HG03045 (cell line): ENCODE measurements around the gene GORASP1.
A peak's percentile ranks its signal among the peaks of the same experiment; 100 is the strongest.

Source experiments
- ATAC-seq: cut with Tn5 transposase; IDR thresholded peaks from one replicate; pipeline ENCODE4 v1.9.1; 2021; ENCODE audit warnings: mild to moderate bottlenecking, moderate library complexity; ENCODE audit not compliant: unreplicated experiment

Gene GORASP1

DNA sequence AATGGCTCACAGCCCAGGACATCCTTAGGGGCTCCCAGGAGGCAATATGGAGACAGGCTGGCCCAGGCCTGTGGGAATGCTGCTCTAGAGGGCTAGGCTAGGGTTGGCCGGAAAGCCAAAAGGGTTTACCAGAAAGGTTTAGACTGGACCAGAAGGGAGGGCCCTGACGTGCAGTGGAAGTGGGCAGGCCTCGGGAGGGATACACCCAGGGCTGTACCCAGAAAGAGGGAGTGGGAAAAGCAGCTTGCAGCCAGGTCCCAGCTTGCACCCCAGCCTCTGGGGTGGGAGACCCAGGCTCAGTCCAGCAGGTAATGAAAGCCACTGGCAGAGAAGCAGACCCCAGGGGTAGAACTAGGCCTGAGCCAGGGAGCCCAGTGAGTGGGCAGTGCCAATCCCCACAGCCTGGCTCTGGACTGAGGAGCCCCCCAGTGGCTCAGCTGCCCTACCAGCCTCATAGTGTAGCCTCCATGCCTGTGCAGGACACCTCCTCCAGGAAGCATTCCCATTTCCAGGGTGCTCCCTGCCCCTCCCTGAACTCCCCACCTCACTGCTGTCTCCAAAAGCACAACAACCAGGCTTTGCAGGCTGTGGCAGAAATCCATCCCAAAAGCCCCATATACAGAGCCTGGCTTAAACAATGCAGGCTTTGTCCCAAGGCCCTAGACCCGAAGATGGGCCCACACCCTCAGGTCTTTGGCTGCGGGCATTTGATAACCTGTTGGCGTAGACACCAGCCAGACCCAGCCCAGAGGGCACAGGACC is 3.5 kb downstream of the GORASP1 start:
- ATAC-seq = no peak

DNA sequence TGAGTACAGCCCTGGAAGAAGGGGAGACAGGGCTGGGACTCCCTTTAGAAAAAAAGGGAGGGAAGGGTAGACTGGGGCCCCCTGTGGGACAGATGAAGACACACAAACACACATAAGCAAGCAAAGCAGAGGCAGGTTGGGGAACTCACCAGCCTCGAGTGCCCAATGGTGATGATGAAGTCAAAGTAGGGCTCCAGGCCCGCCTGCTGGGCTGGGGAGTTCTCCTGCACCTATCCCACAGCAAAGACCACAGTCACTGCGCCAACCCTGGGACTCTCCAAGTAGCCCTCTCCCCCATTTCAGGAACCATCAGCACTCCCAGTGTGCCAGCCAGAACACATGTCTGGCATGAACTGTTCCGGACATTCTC is 4.1 kb downstream of the GORASP1 start:
- ATAC-seq = no peak

DNA sequence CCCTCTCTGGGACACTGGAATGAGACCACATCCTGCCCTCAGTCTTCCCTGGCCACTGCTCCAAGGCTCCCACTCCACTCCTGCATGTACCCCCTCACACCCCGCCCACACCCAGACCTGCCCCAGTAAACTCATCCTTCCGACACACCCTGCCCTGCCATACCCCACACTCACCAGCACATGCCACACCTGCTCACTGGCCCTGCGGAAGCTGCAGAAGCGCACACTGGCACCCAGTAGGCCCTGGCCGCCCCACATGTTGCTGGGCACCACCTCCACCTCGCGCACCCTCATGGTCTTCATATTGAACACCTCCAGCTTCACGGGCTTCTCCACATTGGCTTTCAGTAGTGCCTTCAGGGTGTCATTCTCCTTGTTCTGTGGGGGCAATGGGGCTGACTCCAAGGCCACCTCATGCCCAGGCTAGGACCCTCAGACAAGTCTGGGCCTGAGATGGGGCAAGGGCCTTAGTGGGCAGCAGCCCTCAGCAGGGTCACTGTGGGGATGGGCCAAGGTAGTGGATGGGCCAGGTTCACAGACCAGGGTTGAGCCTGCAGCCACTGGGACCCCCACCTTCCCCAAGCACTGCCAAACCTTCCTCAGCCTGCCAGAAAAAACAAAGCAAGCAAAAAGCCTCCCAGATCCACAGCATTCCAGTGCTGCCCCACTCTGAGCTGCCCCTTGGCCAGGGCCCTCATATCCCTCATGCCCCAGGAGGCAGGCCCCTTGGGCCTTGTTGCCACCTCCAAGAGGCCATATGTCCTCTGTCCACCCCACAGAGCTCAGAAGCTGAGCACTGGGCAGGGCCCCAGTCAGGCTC is 4.7 kb downstream of the GORASP1 start:
- no peak for ATAC-seq

DNA sequence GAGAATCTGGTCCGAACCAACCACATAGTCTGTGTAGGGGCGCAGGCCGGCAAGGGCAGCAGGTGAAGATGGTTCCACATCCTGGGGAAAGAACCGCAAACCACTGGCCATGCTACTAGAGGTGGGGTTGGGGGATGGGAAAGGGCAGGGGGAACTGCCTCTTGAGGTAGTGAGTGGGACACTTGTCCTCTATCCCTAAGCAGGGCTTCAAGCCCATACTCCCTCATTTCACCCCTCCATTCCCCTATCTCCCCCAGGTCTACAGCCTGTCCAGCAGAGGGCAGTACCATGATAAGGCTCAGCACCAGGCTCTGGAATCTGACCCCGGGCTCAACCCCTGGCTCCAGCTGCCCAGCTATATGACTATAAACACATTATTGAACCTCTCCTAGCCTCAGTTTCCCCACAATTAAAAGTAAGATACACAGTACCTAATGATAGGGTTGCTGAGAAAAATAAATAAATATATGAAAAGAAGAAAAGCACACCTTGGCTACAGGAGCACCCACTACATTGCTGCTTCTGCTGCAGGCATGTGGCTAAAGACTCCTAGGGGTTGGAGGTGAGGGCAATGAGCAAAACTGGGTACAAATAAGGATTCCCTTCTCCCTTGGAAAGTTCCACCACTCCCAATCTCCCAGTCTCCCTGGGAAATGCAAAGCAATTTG is 6.3 kb downstream of the GORASP1 start:
- ATAC-seq = peak; percentile 55

DNA sequence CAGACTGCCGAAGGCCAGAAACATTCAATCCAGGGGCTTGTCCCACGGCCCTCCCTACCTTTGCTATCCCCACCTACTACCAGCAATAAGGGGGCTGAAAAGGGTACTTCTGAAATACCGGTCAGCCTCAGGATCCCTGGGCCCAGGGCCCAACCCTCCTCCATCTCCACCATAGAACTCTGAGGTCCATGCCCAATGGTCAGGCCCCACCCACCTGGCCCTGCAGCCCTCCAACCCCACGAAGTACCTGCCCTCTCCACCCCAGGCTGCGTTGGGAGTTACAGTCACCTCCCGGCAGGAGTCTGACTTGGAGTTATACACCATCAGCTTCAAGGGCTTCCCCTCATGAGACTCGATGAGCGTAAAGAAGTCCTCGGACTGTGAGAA is 6.9 kb downstream of the GORASP1 start:
- no peak for ATAC-seq

DNA sequence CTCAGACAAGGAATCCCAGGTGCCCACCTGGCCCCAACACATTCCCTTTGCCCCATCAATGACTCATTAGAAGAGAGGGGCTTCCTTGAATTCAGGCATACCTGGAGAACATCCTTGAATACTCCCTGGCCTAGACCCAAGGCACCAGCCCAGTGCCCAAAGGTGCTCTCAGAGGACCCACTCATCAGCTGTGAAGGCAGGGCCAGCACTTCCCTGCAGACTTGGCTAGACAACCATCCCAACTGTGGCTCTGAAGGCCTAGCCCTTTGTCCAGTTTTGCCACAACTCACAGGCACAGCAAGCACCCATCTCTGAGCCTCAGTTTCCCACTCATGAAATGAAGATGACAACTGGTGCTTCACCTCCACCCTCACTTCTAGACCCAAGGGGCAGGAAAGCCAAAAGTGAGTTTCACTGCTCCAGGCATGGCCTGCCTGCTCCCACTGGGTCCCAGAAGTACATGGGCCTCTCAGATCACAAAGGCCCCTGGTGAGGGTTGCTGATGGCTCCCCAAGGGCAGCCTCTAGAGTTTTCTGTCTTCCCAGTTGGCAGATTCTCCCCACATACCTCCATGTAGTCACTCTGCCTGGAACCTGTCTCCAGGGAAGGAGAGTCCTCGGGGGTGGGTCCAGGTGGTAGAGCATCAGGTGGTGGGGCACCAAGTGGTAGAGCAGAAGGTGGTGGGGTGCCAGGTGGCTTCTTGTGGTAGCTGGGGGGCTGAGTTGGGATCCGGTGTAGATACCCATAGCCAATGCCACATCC is 7.5 kb downstream of the GORASP1 start:
- ATAC-seq = no peak

DNA sequence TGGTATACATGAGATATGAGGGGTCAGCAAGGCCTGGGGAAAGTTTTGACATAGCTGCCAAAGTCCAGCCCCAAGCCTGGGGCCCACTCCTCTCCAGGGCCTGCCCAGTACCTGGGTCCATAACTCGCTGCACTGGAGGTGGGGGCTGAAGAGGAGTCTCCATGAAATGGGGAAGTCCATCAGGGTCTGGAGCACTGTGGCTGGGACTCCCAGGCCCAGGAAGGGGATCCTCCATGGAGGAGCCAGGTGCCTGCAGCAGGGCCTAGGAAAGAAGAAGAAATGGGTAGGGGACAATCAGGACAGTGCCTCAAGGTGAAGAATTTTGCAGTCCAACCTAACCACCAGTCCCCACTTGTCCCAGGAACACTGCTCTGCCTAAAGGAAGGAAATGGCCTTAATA is 8.2 kb downstream of the GORASP1 start:
- no peak for ATAC-seq

DNA sequence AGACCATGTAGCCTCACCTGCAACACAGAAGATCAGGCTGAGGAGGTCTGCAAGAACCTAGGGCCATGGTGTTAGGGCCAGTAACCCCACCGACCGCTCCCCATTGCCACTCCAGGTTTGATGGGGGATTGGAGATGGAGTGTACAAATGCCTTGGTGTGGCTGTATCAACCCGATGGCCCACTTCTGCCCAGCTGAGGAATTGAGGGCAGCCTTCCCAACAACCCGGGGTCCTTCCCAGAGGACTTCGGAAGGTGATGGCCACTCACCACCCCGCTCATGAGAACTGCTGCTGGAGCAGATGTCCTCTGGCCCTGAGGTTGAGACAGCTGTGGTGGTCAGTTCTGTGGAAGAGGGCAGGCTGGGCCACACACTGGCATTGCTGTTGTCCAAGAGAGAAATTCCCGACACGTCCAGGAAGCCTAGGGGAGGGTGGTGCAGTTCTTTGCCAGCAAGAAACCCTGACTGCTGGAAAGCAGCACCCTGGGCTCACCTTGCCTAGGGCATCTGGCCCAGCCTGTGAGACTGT is 8.9 kb downstream of the GORASP1 start:
- ATAC-seq = no peak

DNA sequence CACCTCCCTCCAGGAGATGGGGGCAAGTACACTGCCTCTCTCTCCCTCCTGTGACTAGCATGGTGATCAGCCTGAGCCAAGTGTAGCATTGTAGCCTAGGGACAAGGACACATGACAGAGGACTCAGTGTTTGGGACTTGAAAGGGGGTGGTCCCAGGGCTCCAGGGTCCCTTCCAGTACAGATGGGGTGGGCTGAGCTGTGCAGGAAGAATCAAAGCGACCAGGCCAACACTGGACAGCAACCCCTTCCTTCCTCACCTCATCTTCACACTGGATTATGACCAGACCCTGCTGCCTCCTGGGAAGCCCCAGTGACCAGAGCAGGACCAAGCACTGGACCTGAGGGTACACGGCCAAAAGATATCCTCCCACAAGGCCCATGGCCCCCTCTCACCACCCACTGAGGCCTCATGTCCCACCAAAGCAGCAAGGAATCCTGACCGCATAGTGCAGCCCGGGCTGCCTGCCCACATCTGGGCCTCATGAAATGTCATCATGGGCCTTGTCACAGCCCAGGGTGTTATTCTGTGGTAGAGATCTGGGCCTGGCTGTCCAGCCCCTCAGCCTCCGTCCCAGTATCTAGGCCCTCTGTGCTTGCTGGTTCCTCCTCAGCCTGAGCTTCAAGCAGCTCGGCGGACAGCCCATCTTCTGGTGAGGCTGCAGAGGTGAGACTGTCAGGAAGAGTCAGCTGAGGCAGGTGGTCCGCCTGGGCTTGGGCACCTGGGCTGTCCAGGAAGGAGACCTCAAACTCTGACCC is 9.5 kb downstream of the GORASP1 start:
- no peak for ATAC-seq

DNA sequence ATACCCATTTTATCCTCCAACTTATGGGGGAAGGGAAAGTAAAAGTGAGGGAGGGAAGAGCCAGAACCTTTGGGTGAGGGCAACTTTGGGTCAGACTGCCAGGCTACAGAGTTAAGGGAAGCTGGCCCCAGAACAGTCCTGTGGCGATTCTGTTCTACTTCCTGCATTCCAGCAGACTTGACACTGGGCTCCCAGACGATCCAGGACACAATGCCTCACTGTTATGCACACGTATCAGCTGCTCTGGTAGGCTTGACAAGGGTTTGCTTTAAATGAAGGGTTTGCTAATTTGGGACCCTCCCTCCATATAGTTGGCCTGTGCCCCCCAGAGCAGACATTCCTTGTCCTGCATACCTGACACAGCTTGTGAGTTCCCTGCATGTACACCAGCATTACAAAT is 10.7 kb downstream of the GORASP1 start:
- no peak for ATAC-seq

DNA sequence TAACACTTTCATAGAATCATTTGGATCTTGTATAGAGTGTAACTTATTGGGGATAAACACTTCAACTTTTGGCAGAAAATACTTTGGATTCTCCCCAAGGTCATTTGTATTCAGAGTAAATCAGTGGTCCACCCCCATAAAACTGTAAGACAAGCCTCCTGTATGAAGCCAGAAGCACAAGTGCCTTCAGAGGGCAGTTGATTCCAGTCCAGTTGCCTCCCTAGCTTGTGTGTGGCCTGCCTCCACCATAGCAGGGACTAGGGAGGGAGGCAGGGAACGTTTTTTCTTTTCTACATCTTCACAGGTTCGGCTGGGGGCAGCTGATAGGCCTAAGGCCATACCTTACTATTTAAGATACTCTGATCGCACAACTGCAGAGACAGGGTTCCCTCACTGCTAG is 11.6 kb downstream of the GORASP1 start:
- no peak for ATAC-seq

DNA sequence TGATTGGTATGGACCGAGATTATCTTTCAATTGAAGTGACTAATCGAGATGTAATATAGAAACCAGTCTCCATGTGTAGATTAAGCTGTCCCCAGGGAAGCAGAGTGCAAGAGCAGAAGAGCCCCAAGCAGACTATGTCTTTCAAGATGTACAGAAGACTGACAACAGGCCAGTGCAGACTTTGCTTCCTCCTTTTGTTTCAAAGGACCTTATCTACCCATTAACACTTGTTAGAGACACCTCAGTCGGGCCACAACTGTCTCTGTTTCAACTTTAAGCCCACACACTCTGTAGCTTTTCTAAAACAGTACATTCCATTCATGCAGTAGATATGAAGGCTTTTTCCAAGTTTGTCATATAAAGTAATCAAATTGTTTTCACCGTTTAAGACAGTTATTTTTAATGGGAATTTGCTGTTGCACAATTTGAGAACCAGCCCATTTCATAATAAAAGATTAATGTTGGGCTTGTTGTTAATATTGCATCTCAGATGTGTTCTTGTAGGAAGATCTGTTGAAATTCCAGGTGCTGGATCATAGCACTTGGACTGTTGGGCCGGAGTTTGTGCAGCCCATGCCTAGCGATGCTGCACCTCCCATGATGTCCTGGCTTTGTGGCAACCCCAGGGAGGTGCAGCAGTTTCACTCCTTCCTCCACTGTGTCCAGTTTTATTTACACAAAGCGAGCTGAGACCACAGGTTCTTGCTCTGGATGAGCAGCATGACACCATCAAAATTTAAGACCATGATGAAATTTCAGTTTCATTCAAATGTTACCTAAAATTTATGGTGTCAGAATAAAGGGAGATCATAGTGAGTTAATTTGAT is 12.4 kb downstream of the GORASP1 start:
- no peak for ATAC-seq

DNA sequence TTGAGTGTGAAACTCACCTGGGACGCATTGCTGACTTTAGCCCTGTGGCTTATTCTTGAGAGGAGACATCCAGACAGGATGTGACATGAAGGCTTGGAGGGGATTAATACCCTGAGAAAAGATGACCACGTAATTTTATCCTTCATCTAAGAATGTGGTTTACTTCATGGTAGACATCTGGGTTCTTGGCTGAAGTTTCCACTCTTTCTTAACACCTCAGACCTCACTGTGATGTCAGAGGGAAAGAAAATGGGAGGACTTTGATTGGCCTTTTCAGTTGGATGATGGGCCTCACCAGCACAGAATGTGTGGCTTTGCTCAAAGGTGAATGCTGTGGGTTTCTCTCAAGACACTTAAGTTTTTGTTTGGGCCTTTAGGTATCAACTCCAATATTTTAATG is 16.5 kb downstream of the GORASP1 start:
- no peak for ATAC-seq

DNA sequence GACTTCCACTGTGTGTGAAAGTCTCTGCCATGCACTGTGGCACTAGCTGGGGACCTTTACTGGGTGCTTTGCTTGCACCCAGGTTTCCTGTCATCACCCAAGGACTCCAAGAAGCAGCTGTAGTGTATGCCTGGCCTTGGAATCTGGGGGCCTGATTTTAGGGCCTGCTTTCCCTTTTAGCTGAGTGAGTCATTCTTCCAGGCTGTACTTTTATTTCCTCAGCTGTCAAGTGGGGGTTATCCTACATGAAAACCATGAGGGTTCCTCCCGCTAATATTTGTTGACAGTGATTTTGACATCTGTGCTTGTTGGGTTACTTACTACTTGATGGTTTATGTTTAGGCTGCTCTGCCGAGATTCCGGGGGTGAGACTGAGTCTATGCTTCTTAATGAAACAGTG is 18.5 kb downstream of the GORASP1 start:
- no peak for ATAC-seq

DNA sequence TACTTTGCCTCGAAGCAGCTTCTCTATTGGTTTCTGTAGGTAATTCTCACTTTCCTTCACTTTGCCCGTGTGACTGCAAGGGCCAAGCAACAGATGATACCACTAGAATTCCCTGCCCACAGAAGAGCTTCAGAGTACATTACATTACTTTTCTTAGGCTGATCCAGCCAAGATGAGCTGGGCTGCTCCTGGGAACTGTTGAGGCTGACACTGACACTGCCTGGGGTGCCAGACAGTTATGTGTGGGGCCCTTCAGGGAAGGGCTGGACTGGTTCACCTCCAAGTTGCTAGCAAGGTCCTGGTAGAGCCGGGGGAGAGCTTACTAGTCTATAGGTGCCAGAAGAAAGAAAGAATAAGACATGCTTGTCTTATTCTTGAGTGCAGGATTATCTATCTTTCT is 19.0 kb downstream of the GORASP1 start:
- no peak for ATAC-seq

DNA sequence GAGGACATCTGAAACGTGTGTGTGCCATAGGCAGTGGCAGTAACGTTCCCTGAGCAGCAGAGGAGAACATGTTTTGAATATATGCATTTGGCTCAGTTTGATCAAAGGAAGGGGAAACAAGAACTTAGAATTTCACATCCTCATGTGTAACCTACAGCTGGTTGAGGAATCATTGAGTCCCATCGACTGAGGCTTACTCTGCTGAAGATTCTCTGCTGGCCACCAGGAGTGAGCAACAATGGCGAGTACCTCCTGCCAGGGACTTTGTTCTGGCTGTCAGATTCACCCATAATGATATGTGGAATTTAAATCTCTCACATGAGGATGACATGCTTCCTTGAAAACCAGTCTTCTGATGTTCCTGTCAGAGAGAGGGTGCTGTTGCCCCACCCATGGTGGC is 21.3 kb downstream of the GORASP1 start:
- ATAC-seq = no peak

DNA sequence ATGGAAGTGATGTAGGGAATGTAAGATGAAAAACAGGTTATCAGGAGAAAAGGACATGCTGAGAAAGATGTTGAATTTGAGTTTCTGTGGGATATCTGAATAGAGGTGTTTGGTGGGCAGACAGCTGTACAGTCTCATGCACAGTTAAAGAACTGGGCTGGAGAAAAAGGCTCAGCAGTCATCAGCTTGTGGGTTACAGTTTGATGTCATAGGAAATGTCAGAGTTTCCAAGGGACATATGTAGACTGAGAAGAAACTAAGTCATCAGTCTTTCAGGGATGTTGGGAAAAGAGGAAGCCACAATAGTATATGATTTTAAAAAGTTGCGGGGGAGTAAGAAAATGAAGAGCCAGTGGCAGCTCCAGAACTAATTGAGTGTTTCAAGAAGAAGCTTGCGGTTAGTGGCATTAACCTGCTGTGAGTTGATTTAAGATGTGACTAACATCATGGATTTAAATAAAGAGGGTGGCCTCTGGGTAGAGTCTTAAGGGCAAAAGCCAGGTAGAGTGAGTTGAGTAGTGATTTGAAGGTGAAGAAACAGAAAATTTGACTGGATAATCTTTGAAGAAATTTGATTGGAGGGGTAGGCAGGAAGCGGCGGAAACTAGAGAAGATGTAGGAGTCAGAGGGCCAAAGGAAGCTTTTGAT is 24.6 kb downstream of the GORASP1 start:
- ATAC-seq = no peak

DNA sequence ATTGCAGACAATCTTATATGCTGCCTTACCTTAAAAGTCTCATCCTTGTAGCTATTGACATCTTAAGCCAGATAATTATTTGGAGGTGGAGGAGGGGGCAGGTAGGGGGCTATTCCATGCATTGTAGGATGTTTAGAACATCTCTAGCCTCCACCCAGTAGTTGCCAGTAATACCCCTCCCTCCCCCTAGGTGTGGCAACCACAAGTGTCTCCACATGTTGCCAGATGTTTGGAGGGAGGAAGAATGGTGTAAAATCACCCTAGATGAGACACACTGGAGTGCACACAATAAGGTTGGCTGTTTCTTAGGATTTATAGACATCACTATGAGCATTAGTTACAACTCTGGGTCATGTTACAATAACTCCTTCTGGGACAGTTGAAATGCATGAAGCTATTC is 27.4 kb downstream of the GORASP1 start:
- no peak for ATAC-seq

DNA sequence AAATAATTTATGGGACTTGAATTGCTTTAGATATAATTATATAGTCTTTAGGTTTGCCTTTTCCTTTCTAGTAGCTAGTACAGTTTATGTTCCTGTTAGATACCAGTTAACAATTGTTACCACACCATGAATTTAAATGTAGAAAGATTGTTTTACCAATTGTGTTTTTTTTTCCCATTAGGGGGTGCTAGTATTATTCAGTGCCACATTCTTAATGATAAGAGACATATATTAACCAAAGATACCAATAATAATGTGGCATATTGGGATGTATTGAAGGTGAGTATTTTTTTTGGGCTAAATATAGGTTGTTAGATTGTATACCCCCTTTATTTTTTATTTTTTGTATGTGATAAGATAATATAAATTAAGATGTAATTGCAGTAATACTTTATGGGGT is 27.9 kb downstream of the GORASP1 start:
- no peak for ATAC-seq
